Osteocyte (in vitro differentiated cells): ENCODE results near the gene HES6. TPM values are rescaled to one million over a fixed set of nuclear protein-coding genes. Genes with fewer than 3 reads are reported as not detected.

Experiments used
- DNase-seq: peaks from one replicate; pipeline ENCODE4 v3.0.0; 2021; ENCODE audit warnings: mixed read lengths; ENCODE audit not compliant: unreplicated experiment; ENCODE audit errors: extremely low spot score
- H3K27ac Mint-ChIP-seq: one replicate; pipeline ENCODE4 v1.8.0; 2021; ENCODE audit warnings: mild to moderate bottlenecking, mixed read lengths; ENCODE audit not compliant: unreplicated experiment
- H3K27me3 Mint-ChIP-seq: one replicate; pipeline ENCODE4 v1.8.0; 2021; ENCODE audit warnings: mixed read lengths; ENCODE audit not compliant: unreplicated experiment
- H3K36me3 Mint-ChIP-seq: one replicate; pipeline ENCODE4 v1.8.0; 2021; ENCODE audit warnings: mixed read lengths; ENCODE audit not compliant: unreplicated experiment
- H3K4me1 Mint-ChIP-seq: one replicate; pipeline ENCODE4 v1.8.0; 2021; ENCODE audit warnings: mixed read lengths; ENCODE audit not compliant: unreplicated experiment
- H3K4me3 Mint-ChIP-seq: one replicate; pipeline ENCODE4 v1.8.0; 2021; ENCODE audit warnings: mild to moderate bottlenecking, moderate library complexity, mixed read lengths; ENCODE audit not compliant: unreplicated experiment
- H3K9me3 Mint-ChIP-seq: one replicate; pipeline ENCODE4 v1.8.0; 2021; ENCODE audit warnings: mixed read lengths; ENCODE audit not compliant: unreplicated experiment
- total RNA-seq: library from RNA; stranded (reverse); gene quantifications from 2 replicates; pipeline ENCODE4 v1.2.1, GENCODE V29; 2021
- TF ChIP-seq, protein P1 (sequence below): fragments of 200-600 bp; sonication (generic); IDR thresholded peaks from 2 replicates; pipeline ENCODE4 v1.5.0; 2021; ENCODE audit warnings: antibody characterized with exemption, mild to moderate bottlenecking, moderate library complexity

HES6 gene
- total RNA-seq, 1 donor from 2014 or later, result 6.2 TPM

DNA sequence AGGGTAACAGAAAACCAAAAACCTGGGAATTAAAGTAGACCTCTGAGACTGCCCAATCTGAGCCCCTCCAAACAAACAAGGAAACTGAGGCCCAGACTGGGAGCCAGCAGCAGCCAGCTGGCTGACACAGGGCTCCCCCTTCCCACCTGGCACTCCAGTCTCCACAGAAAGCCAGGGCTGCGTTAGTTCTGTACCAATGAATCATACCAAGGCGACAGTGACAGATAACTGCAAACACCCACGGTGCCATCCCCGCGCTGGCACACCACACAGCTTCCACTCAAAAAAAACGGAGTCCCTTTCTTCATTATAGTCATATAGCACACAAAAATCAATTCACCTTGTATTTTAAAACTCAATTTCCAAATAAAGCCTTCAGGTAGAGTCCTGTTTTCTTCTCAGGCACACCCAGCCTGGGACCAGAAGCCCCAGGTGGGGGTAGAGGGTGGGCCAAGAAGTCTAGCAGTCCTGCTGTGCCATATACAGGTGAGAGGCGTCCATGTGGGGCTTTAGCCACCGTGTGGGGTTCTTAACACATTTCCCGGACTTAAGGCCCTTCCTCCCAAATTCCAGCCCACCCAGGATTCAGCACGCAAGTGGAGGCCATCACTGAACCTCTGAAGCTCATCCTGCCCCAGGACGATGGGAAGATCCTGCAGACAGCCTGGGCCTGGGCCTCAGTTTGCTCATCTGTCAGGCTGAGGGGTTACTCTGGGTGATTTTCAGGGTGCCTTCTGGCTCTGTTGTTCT is 47.3 kb upstream of the HES6 start:
- no peaks in the 10 kb centered on the region for H3K36me3 Mint-ChIP-seq
- no peaks in the 10 kb centered on the region for H3K27me3 Mint-ChIP-seq
- peak overlapping the region; percentile 96 for H3K27ac Mint-ChIP-seq
- DNase-seq, result no peak
- peak overlapping the region; percentile 79 for H3K4me3 Mint-ChIP-seq
- H3K9me3 Mint-ChIP-seq, result no peaks in the 10 kb centered on the region
- peaks cover 50% of the 10 kb centered on the region for H3K4me1 Mint-ChIP-seq
- TF ChIP-seq, protein P1, sequence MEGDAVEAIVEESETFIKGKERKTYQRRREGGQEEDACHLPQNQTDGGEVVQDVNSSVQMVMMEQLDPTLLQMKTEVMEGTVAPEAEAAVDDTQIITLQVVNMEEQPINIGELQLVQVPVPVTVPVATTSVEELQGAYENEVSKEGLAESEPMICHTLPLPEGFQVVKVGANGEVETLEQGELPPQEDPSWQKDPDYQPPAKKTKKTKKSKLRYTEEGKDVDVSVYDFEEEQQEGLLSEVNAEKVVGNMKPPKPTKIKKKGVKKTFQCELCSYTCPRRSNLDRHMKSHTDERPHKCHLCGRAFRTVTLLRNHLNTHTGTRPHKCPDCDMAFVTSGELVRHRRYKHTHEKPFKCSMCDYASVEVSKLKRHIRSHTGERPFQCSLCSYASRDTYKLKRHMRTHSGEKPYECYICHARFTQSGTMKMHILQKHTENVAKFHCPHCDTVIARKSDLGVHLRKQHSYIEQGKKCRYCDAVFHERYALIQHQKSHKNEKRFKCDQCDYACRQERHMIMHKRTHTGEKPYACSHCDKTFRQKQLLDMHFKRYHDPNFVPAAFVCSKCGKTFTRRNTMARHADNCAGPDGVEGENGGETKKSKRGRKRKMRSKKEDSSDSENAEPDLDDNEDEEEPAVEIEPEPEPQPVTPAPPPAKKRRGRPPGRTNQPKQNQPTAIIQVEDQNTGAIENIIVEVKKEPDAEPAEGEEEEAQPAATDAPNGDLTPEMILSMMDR, result no peak

DNA sequence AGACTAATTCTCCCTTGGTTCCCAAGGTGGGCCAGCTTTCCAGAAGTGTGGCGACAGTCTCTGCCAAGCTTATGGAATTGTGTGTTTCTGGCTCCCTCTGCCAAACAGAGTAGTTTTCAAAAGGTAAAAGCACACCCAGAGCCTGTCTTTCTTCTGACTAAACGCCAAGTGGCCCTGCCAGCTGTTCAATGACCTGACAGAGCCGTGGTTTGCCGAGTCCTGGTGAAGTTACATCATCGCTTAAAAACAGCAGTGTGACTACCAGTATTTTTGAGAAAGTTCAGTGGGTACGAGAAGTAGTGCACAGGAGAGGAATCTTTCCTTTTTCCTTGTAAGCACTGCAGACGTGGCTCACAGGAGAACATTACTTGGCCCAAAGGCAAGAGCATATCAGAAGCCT is 46.7 kb upstream of the HES6 start:
- Mint-ChIP-seq H3K27me3 (no peaks in the 10 kb centered on the region), H3K9me3 (no peaks in the 10 kb centered on the region), H3K4me1 (peaks cover 50% of the 10 kb centered on the region), H3K27ac (peak overlapping the region; percentile 96), H3K4me3 (peak overlapping the region; percentile 50), H3K36me3 (no peaks in the 10 kb centered on the region)
- no peak for DNase-seq
- TF ChIP-seq, protein P1, result no peak

DNA sequence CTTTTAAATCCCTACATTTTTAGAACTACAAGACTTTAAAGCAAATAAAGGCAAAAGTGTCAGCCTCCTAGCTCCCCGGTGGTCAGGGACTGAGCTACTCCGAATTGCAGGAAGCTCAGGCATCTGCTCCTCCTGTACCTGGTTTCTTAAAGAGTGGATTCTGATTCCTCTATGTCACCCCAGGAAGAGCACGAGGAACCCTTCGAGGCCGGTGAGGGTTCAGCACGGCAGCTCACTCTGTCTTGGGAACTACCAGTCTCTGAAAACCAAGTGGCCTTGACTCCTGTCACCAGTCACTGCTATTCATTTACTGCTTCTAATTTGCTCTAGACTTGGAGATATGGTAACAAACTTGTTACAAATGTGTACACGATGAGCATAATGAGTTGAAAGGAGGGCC is 46.3 kb upstream of the HES6 start:
- Mint-ChIP-seq H3K4me1 (peaks cover 50% of the 10 kb centered on the region), H3K36me3 (no peaks in the 10 kb centered on the region), H3K27me3 (no peaks in the 10 kb centered on the region), H3K9me3 (no peaks in the 10 kb centered on the region), H3K4me3 (peak overlapping the region; percentile 14), H3K27ac (peak overlapping the region; percentile 96)
- TF ChIP-seq, protein P1, result no peak
- DNase-seq, result no peak

DNA sequence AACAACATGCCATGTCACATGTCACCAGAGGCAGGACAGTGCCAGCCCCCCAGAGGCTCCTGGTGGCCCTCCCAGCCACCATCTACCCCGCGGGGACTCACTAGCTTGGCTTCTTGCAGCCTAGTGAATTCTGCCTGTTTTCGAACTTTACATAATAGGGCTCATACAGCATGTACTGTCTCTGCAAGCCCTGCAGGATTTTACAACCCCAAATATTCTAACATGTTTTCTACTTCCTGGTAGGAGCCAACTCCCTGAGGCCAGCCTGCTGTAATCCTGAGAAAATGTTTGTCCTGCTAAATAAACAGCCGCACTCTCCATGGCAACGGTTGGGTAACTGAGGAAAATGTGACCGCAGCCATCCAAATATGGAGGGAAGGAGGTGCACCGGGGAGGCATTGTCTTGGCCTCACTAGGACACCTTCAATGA is 45.8 kb upstream of the HES6 start:
- peaks cover 50% of the 10 kb centered on the region for H3K4me1 Mint-ChIP-seq

More for the DNA sequence above, 45.8 kb upstream of the HES6 start:
- peak overlapping the region; percentile 96 for H3K27ac Mint-ChIP-seq
- no peaks in the 10 kb centered on the region for H3K36me3 Mint-ChIP-seq
- no peaks in the 10 kb centered on the region for H3K9me3 Mint-ChIP-seq
- TF ChIP-seq, protein P1, result no peak
- H3K27me3 Mint-ChIP-seq, result no peaks in the 10 kb centered on the region
- peak; percentile 90 for DNase-seq
- peak overlapping the region; percentile 14 for H3K4me3 Mint-ChIP-seq
